Esophagus (tissue), 2 donors: ENCODE measurements around the gene SPAG7. TPM values are rescaled to one million over a fixed set of nuclear protein-coding genes. Genes with fewer than 3 reads are reported as not detected.
A peak's percentile ranks its signal among the peaks of the same experiment; 100 is the strongest.
"Not testable (repeated sequence)": the region's sequence is repeated elsewhere in the genome, so short reads cannot be mapped to it uniquely, and the experiment has no call there.

Experiments
- H3K27ac ChIP-seq, 2 donors: one replicate each; pipeline ENCODE4 v1.5.1; 2013; ENCODE audit warnings: low read depth in 2 of 2, mild to moderate bottlenecking in 2 of 2, inconsistent platforms in 1 of 2, low read length in 1 of 2, moderate library complexity in 1 of 2
- H3K27me3 ChIP-seq, 2 donors: one replicate each; pipeline ENCODE4 v1.6.1; 2013; ENCODE audit warnings: low read length in 2 of 2, control low read depth in 1 of 2, mild to moderate bottlenecking in 1 of 2; ENCODE audit not compliant: insufficient read depth in 2 of 2, control insufficient read depth in 1 of 2
- H3K36me3 ChIP-seq, 2 donors: one replicate each; pipeline ENCODE4 v1.6.1; 2013; ENCODE audit warnings: low read length in 1 of 2; ENCODE audit not compliant: control insufficient read depth in 2 of 2, insufficient read depth in 2 of 2
- H3K4me1 ChIP-seq, 2 donors: one replicate each; pipeline ENCODE4 v1.6.1; 2013; ENCODE audit warnings: low read length in 1 of 2; ENCODE audit not compliant: control insufficient read depth in 2 of 2, insufficient read depth in 2 of 2
- H3K4me3 ChIP-seq, 2 donors: one replicate each; pipeline ENCODE4 v1.5.1; 2013; ENCODE audit warnings: low read length in 2 of 2, mild to moderate bottlenecking in 2 of 2, low read depth in 1 of 2, moderate library complexity in 1 of 2
- H3K9me3 ChIP-seq, 2 donors: one replicate each; pipeline ENCODE4 v1.6.1; 2013; ENCODE audit warnings: mild to moderate bottlenecking in 2 of 2, low read depth in 1 of 2, low read length in 1 of 2, moderate library complexity in 1 of 2; ENCODE audit not compliant: control insufficient read depth in 2 of 2, insufficient read depth in 1 of 2
- WGBS, 2 donors: extraction: QIAGEN DNeasy Blood & Tissue Kit; methylation state at CpG; one replicate each; pipeline ENCODE4 v1.1.7; 2013; 5-methylcytosine and 5-hydroxymethylcytosine counted together
- polyA plus RNA-seq, 2 donors: library from polyadenylated mRNA; stranded (reverse); fragments of 200-250 nt; gene quantifications; one replicate each; pipeline ENCODE4 v1.2.3, GENCODE V29; 2013
- donor health status: healthy with polysubstance abuse.
- donor health status: Bipolar disorder and iron deficiency.

SPAG7 gene
- polyA plus RNA-seq, 2 donors, result 48.9 to 56.4 TPM

DNA sequence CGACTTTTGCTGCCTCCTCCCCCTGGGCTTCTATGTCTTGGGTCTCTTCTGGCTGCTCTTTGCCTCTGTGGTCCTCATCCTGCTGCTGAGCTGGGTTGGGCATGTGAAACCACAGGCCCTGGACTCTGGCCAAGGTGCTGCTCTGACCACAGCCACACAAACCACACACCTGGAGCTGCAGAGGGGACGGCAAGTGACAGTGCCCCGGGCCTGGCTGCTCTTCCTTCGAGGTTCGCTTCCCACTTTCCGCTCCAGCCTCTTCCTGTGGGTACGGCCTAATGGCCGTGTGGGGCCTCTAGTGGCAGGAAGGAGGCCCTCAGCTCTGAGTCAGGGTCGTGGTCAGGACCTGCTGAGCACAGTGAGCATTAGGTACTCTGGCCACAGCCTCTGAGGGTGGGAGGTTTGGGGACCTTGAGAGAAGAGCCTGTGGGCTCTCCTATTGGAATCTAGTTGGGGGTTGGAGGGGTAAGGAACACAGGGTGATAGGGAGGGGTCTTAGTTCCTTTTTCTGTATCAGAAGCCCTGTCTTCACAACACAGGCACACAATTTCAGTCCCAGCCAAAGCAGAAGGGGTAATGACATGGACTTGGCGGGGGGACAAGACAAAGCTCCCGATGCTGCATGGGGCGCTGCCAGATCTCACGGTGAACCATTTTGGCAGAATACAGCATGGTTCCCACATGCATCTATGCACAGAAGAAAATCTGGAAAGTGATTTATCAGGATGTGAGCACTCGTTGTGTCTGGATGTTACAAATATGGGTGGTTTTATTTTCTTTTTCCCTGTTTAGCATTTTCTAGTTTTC lies 33.2 kb downstream of the SPAG7 start:
- Histone ChIP-seq H3K27me3 (no peaks in the 10 kb centered on the region), H3K27ac (no peak overlapping the region), H3K4me1 (peaks cover 6% of the 10 kb centered on the region in 2 donors), H3K9me3 (no peaks in the 10 kb centered on the region), H3K4me3 (no peak overlapping the region), H3K36me3 (peaks cover 0 to 21% of the 10 kb centered on the region in 2 donors)
- WGBS, 2 donors, result 33% methylated on average over 13 to 14 of the region's 14 CpGs

DNA sequence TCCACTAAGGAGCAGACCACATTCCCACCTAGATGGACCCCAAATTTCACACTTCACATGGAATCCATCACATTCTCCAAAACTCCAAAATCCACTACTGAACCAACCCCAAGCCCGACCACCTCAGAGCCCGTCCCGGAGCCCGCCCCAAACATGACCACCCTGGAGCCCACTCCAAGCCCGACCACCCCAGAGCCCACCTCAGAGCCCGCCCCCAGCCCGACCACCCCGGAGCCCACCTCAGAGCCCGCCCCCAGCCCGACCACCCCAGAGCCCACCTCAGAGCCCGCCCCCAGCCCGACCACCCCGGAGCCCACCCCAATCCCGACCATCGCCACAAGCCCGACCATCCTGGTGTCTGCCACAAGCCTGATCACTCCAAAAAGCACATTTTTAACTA lies 34.0 kb downstream of the SPAG7 start:
- 78 to 81% methylated on average over 10 to 16 of the region's 16 CpGs for WGBS, 2 donors
- H3K27me3 ChIP-seq, result no peaks in the 10 kb centered on the region
- H3K36me3 ChIP-seq, result peaks cover 0 to 21% of the 10 kb centered on the region in 2 donors
- no peak overlapping the region for H3K4me3 ChIP-seq
- H3K9me3 ChIP-seq, result no peaks in the 10 kb centered on the region
- no peak overlapping the region for H3K27ac ChIP-seq
- peaks cover under 1 to 1% of the 10 kb centered on the region in 2 donors for H3K4me1 ChIP-seq

DNA sequence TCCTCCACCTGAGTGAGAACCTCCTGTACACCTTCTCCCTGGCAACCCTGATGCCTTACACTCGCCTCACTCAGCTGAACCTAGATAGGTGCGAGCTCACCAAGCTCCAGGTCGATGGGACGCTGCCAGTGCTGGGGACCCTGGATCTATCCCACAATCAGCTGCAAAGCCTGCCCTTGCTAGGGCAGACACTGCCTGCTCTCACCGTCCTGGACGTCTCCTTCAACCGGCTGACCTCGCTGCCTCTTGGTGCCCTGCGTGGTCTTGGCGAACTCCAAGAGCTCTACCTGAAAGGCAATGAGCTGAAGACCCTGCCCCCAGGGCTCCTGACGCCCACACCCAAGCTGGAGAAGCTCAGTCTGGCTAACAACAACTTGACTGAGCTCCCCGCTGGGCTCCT lies 34.9 kb downstream of the SPAG7 start:
- Histone ChIP-seq H3K4me3 (no peak overlapping the region), H3K27ac (no peak overlapping the region), H3K9me3 (no peaks in the 10 kb centered on the region), H3K27me3 (no peaks in the 10 kb centered on the region), H3K36me3 (peaks cover 0 to 14% of the 10 kb centered on the region in 2 donors), H3K4me1 (no peaks in the 10 kb centered on the region)
- WGBS, 2 donors, result 87 to 92% methylated on average over 12 of the region's 12 CpGs

DNA sequence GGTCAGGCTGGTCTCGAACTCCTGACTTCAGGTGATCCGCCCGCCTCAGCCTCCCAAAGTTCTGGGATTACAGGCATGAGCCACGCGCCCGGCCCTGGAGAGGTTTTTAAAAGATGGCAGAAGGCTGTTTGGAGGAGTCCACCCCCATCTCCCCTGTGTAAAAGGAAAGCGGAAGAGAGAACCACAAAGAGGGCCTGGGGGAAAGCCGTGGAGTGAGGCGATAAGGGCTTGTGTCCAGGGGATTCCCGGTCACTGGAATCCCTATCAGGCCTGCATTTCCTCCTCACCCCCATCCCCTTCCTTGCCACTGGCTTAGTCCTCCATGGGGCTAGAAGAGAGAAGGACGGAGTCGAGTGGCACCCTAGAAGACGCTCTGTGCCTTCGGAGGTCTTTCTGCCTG lies 35.7 kb downstream of the SPAG7 start, which contains the start of gene GP1BA:
Gene GP1BA (plus strand): TSS at position 315 of the 400 bp plus-strand sequence. CDS start 328 bp downstream, outside the sequence.
- Histone ChIP-seq H3K27ac (no peak within 1 kb of the TSS), H3K36me3 (peaks cover 0 to 10% of the 10 kb centered on the region in 2 donors), H3K9me3 (no peaks in the 10 kb centered on the region), H3K4me1 (no peaks in the 10 kb centered on the region), H3K4me3 (no peak within 1 kb of the TSS), H3K27me3 (no peaks in the 10 kb centered on the region)
- WGBS, 2 donors, result 82% methylated on average over 14 of the region's 14 CpGs

DNA sequence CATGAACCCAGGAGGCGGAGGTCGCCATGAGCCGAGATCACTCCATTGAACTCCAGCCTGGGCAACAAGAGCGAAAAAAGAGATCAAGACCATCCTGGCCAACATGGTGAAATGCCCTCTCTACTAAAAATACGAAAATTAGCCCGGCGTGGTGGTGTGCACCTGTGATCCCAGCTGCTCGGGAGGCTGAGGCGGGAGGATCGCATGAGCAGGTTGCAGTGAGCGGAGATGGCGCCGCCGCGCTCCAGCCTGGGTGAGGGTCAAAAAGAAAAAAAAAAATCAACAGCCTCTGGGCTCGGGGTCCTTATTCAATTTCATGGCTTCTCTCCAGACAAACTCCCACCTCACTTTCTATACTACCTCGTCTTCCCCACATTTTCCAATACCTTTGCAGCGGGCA lies 38.7 kb downstream of the SPAG7 start:
- Histone ChIP-seq H3K9me3 (no peaks in the 10 kb centered on the region), H3K4me3 (no peak overlapping the region), H3K36me3 (no peaks in the 10 kb centered on the region), H3K27me3 (no peaks in the 10 kb centered on the region), H3K27ac (no peak overlapping the region), H3K4me1 (no peaks in the 10 kb centered on the region)
- WGBS, 2 donors, result 98% methylated on average over 18 of the region's 18 CpGs

DNA sequence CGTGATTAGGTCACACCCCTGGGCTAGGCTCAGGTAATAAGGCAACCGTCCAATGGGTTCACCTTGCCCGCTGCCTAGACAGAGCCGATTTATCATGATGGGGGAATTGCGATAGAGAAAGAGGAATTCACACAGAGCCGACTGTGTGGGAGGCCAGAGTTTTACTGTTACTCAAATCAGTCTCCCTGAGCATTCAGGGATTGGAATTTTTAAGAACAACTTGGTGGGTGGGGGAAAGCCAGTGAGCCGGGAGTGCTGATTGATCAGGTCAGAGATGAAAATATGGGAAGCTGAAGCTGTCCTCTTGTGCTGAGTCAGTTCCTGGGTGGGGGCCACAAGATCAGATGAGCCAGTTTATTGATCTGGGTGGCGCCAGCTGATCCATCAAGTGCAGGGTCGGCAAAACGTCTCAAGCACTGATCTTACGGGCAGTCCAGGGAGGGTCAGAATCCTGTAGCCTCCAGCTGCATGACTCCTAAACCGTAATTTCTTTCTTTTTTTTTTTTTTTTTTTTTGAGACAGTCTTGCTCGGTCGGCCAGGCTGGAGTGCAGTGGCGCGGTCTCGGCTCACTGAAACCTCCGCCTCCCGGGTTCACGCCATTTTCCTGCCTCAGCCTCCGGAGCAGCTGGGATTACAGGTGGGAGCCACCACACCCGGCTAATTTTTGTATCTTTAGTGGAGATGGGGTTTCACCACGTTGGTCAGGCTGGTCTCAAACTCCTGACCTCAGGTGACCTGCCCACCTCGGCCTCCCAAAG lies 40.9 kb downstream of the SPAG7 start:
- H3K36me3 ChIP-seq, H3K4me3 ChIP-seq, H3K27me3 ChIP-seq, H3K9me3 ChIP-seq, H3K27ac ChIP-seq, H3K4me1 ChIP-seq: not testable (repeated sequence)
- 82 to 87% methylated on average over 24 of the region's 24 CpGs for WGBS, 2 donors

DNA sequence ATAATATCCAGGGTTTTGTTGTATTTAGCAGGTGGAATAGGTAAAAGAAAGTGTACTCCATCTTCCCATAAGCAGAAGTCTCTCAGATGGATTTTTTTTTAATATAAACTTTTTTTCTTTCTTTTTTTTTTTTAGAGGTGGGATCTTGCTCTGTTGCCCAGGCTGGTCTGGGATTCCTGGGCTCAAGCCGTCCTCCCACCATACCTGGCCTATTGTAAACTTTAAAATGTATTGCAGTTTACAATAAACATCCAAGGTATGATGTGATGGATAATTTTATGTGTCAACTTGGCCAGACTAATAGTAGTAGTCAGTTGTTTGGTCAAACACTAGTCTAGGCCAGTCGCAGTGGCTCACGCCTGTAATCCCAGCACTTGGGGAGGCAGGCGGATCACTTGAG lies 46.3 kb downstream of the SPAG7 start:
- no peaks in the 10 kb centered on the region for H3K4me1 ChIP-seq
- H3K9me3 ChIP-seq, result no peaks in the 10 kb centered on the region
- H3K27ac ChIP-seq, result no peak overlapping the region
- no peaks in the 10 kb centered on the region for H3K36me3 ChIP-seq
- no peaks in the 10 kb centered on the region for H3K27me3 ChIP-seq
- WGBS, 2 donors, result 93 to 94% methylated on average over 4 of the region's 4 CpGs
- no peak overlapping the region for H3K4me3 ChIP-seq

DNA sequence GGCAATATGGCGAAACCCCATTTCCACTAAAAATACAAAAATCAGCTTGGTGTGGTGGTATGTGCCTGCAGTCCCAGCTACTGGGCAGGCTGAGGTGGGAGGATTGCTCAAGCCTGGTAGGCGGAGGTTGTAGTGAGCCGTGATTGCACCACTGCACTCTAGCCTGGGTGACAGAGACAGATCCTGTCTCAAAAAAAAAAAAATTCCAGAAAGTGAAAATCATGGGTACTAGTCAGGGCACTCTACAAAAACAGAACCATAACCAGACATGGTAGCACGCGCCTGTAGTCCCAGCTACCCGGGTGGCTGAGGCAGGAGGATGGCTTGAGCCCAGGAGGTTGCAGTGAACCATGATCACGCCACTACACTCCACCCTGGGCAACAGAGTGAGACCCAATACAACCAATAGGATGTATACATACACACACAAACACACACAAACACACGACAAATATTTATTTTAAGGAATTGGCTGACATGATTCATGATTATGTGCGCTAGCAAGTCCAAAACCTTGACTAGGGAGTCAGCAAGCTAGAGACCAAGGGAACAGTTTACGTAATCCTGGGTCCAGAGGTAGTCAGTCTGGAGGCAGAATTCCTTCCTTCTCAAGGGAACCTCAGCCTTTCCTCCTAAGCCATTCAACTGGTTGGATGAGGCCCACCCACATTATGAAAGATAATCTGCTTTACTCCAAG lies 47.1 kb downstream of the SPAG7 start:
- Histone ChIP-seq H3K4me1 (no peaks in the 10 kb centered on the region), H3K36me3 (no peaks in the 10 kb centered on the region), H3K27me3 (no peaks in the 10 kb centered on the region), H3K27ac (peak overlapping the region in 1 of 2 donors; percentile 55), H3K4me3 (no peak overlapping the region), H3K9me3 (no peaks in the 10 kb centered on the region)
- WGBS, 2 donors, result 70 to 79% methylated on average over 10 of the region's 10 CpGs

DNA sequence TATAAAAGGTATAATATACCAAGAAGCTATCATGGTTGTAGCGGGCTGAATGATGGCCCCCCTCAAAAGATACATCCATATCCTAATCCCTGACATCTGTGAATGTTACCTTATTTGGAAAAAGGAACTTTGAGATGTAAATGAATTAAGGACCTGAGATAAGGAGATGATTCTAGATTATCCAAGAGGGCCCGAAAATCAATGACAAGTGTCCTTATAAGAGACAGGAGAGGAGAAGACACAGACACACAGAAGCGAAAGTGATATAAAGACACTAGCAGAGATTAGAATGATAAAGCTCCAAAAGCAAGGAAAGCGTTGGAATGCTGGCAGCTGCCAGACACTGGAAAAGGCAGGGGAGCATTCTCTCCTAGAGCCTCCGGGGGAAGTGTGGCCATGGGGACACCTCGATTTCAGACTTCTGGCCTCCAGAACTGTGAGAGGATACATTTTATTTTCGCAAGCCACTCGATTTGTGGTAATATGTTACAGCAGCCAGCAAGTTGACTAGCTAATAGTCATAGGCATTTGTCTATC lies 48.0 kb downstream of the SPAG7 start:
- 71 to 74% methylated on average over 8 of the region's 8 CpGs for WGBS, 2 donors
- H3K27me3 ChIP-seq, result no peaks in the 10 kb centered on the region
- no peaks in the 10 kb centered on the region for H3K4me1 ChIP-seq
- H3K36me3 ChIP-seq, result no peaks in the 10 kb centered on the region
- H3K27ac ChIP-seq, result no peak overlapping the region
- no peaks in the 10 kb centered on the region for H3K9me3 ChIP-seq
- H3K4me3 ChIP-seq, result no peak overlapping the region
